Mesothelial cell of epicardium (in vitro differentiated cells): ENCODE results near the gene ADAMTSL5. TPM values are rescaled to one million over a fixed set of nuclear protein-coding genes. Genes with fewer than 3 reads are reported as not detected.

Source experiments
- DNase-seq, 2 experiments: peaks; one replicate each; pipeline ENCODE4 v3.0.0; 2021; ENCODE audit warnings: low spot score in 2 of 2; ENCODE audit not compliant: unreplicated experiment in 2 of 2
- H3K27ac Mint-ChIP-seq: 2 replicates; pipeline ENCODE4 v1.8.0; 2021; ENCODE audit warnings: mixed read lengths
- H3K27me3 Mint-ChIP-seq: 2 replicates; pipeline ENCODE4 v1.8.0; 2021; ENCODE audit warnings: low read depth, mixed read lengths
- H3K36me3 Mint-ChIP-seq: 2 replicates; pipeline ENCODE4 v1.8.0; 2021; ENCODE audit warnings: mixed read lengths
- H3K4me1 Mint-ChIP-seq: 2 replicates; pipeline ENCODE4 v1.8.0; 2021; ENCODE audit warnings: mixed read lengths
- H3K4me3 Mint-ChIP-seq: 2 replicates; pipeline ENCODE4 v1.8.0; 2021; ENCODE audit warnings: mild to moderate bottlenecking, moderate library complexity, mixed read lengths
- H3K9me3 Mint-ChIP-seq: 2 replicates; pipeline ENCODE4 v1.8.0; 2021; ENCODE audit warnings: mixed read lengths
- CTCF ChIP-seq: fragments of 200-600 bp; sonication (generic); IDR thresholded peaks from one replicate; pipeline ENCODE4 v1.5.0; 2021; ENCODE audit warnings: antibody characterized with exemption; ENCODE audit not compliant: unreplicated experiment
- total RNA-seq: library from RNA; stranded (reverse); gene quantifications from 3 replicates; pipeline ENCODE4 v1.2.1, GENCODE V29; 2021

The ADAMTSL5 gene
- total RNA-seq, 1 donor from 2014 or later, result 4.6 TPM

- H3K36me3 Mint-ChIP-seq, result no peaks in the 10 kb centered on the region
- peak overlapping the region; percentile 36 for H3K4me3 Mint-ChIP-seq
- peaks cover 7% of the 10 kb centered on the region for H3K4me1 Mint-ChIP-seq
- DNase-seq, result no peak
- no peaks in the 10 kb centered on the region for H3K9me3 Mint-ChIP-seq
- H3K27ac Mint-ChIP-seq, result no peak overlapping the region
- TF ChIP-seq CTCF, result no peak
- H3K27me3 Mint-ChIP-seq, result peaks cover 50% of the 10 kb centered on the region
Measured at GRCh38 chr19:1471010-1471514, 41.8 kb downstream of the ADAMTSL5 start.

GRCh38 chr19:1470305-1471009 lies 42.4 kb downstream of the ADAMTSL5 start:
- Mint-ChIP-seq H3K36me3 (no peaks in the 10 kb centered on the region), H3K4me1 (peaks cover 7% of the 10 kb centered on the region), H3K4me3 (peak overlapping the region; percentile 57), H3K27ac (no peak overlapping the region), H3K27me3 (peaks cover 53% of the 10 kb centered on the region), H3K9me3 (no peaks in the 10 kb centered on the region)
- DNase-seq, result no peak
- no peak for TF ChIP-seq CTCF

- Mint-ChIP-seq H3K27ac (no peak overlapping the region), H3K27me3 (peaks cover 55% of the 10 kb centered on the region), H3K4me1 (peaks cover 7% of the 10 kb centered on the region)
Measured at GRCh38 chr19:1470055-1470304, 42.8 kb downstream of the ADAMTSL5 start.

GRCh38 chr19:1469255-1470054 lies 43.4 kb downstream of the ADAMTSL5 start:
- no peak overlapping the region for H3K4me3 Mint-ChIP-seq
- H3K4me1 Mint-ChIP-seq, result peaks cover 7% of the 10 kb centered on the region
- H3K9me3 Mint-ChIP-seq, result no peaks in the 10 kb centered on the region
- no peaks in the 10 kb centered on the region for H3K36me3 Mint-ChIP-seq
- no peak for TF ChIP-seq CTCF
- peaks cover 60% of the 10 kb centered on the region for H3K27me3 Mint-ChIP-seq
- no peak for DNase-seq
- no peak overlapping the region for H3K27ac Mint-ChIP-seq

More at GRCh38 chr19:1470055-1470304, 42.8 kb downstream of the ADAMTSL5 start:
- no peak for TF ChIP-seq CTCF
- Mint-ChIP-seq H3K9me3 (no peaks in the 10 kb centered on the region), H3K4me3 (peak overlapping the region; percentile 57), H3K36me3 (no peaks in the 10 kb centered on the region)
- DNase-seq, result no peak

- TF ChIP-seq CTCF, result no peak
- DNase-seq, result no peak
- Mint-ChIP-seq H3K27ac (no peak overlapping the region), H3K36me3 (no peaks in the 10 kb centered on the region), H3K27me3 (peaks cover 61% of the 10 kb centered on the region), H3K9me3 (no peaks in the 10 kb centered on the region), H3K4me1 (peaks cover 7% of the 10 kb centered on the region), H3K4me3 (no peak overlapping the region)
Measured at GRCh38 chr19:1468821-1469254, 44.0 kb downstream of the ADAMTSL5 start.
